ENCODE results near the gene TGDS.

The TGDS gene

GRCh38 chr13:94599877-94600276, 3.9 kb upstream of the TGDS start:
- DNase-seq: no peak

GRCh38 chr13:94598281-94598680, 2.3 kb upstream of the TGDS start:
- DNase-seq: no peak

DNA sequence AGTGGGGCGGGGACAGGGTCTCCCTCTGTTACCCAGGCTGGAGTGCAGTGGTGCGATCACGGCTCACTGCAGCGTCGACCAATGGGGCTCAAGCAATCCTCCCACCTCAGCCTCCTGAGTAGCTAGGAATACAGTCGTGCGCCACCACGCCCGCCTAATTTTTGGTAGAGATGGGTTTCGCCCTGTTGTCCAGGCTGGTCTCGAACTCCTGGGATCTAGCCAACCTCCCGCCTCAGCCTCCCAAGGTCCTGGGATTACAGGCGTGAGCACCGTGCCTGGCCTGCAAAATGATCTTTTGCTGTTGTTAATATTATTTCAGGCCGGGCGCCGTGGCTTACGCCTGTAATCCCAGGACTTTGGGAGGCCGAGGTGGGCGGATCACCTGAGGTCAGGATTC, 621 bp upstream of the TGDS start:
- DNase-seq: no peak

GRCh38 chr13:94595001-94595949, 677 bp downstream of the TGDS start:
- DNase-seq: peak; percentile 20

DNA sequence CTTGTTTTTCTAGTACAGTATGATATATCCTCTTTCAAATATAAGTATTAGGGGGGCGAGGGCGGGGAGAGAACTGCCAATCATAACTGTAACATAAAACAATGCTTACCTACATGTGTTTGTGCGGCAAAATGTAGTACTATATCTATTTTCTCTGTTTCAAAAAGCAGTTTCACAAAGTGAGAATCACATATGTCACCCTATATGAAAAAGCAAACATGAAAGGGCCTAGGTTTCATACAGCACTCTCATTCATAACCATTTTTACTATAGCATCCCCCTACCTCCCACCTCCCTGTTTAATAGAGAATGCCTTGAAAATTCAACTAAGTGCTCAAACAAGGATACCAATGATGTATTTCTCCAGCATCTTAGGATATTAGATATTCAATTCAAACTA, 5.2 kb downstream of the TGDS start:
- DNase-seq: no peak

- no peak for DNase-seq
Measured at GRCh38 chr13:94588541-94588940, 7.4 kb downstream of the TGDS start.

- no peak for DNase-seq
Measured at GRCh38 chr13:94586371-94586770, 9.6 kb downstream of the TGDS start.

- DNase-seq: no peak
Measured at GRCh38 chr13:94585543-94586101, 10.3 kb downstream of the TGDS start.

DNA sequence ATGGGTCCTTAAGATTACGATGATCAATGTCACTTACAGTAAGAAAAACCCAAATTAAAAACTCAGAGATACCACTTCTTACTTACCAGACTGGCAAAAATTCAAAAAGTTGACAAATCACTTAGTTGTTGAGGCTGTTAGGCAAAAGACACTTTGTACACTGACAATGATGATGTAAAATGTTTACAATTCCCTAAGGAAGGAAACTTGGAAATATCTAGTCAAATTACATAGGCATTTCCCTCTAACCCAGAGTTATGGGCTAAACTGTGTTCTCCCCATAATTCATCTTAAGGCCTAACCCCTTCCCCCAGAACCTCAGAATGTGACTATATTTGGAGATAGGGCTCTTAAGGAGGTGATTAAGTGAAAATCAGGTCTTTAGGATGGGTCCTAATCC, 12.0 kb downstream of the TGDS start:
- no peak for DNase-seq

- DNase-seq: no peak
Measured at GRCh38 chr13:94579063-94579462, 16.9 kb downstream of the TGDS start.

GRCh38 chr13:94569615-94570014, 26.3 kb downstream of the TGDS start:
- no peak for DNase-seq

DNA sequence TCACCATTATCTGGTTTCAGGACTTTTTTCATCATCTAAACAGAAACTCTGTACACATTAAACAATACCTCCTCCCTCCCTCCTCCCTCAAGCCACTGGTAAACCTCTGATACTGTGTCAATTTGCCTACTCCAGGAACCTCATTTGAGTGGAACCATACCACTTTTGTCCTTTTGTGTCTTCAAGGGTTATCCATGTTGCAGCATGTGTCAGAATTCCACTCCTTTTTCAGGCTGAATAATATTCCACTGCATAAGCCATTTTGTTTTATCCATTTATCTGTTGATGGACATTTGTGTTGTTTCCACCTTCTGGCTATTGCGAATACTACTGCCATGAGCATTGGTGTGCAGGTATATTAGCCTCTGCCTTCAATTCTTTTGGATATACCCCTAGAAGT, 27.5 kb downstream of the TGDS start:
- DNase-seq: no peak

- DNase-seq: no peak
Measured at GRCh38 chr13:94567581-94567980, 28.4 kb downstream of the TGDS start.

- DNase-seq: no peak
Measured at GRCh38 chr13:94561126-94561525, 34.8 kb downstream of the TGDS start.

- no peak for DNase-seq
Measured at GRCh38 chr13:94560116-94560515, 35.8 kb downstream of the TGDS start.

DNA sequence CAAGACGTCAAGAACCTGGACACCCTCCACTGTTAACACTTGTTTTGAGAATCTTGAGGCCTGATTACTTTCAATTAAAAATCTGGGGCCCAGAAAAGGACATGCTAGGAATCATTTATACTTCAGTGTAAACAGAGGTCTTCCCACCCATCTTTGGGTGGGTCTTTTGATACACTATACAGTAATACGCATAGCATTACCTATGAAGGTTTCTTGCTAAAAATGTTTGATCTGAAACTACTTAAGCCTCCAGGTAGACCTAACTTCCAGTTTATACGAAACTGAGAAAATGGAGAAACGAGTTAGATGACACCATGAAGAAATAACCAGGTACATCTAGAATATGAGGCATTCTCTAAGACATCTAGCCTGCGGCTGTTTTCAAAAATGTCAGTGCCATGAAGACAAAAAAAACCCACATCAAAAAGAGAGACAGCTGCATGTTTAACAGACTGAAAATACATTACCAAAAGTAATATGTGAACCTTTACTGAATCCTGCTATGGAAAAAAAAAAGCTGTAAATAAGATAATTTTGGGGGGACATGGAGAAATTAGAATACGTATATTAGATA, 36.6 kb downstream of the TGDS start:
- peak; percentile 8 for DNase-seq

DNA sequence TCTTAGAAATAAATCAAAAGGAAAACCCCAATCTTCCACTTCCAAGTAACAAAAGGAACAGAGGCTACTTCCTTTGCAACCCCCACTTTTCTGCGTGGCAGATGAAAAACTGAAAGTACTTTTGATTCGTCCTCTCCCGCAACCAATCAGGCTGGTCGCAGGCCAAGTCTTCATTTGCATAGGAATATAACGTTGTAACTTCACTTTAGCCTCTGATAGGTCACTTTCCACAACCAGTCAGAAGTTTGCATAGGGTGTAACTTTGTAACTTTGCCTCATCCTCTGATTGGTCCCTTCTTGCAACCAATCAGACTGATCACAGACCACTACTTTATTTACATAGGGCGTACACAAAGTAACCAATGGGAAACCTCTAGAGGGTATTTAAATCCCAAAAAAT, 37.2 kb downstream of the TGDS start:
- peak; percentile 30 for DNase-seq

DNA sequence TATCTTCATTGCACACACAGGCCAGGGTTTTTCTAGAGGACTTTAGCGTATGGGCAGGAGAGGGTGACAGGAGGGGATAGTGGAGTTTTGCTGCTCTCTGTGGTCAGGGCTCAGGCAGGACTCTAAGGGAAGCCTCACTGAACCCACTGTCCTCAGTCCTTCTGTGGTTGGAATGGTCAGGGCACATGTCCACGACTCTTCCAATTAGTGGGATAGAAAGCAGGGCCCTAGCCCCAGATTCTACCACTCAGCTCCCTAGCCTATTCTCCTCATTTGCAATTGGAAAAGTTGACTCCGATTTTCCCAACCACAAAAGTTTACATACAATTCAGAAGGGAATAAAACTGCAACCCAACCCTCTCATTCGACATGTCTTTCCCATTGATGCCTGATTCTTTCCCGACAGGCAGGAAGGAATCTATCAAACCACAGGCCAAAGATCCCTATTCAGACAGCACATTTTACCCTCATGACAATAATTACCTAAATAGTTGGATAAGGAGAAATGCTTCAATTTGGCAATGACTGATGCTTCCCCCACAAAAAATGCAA, 38.2 kb downstream of the TGDS start:
- DNase-seq: no peak

DNA sequence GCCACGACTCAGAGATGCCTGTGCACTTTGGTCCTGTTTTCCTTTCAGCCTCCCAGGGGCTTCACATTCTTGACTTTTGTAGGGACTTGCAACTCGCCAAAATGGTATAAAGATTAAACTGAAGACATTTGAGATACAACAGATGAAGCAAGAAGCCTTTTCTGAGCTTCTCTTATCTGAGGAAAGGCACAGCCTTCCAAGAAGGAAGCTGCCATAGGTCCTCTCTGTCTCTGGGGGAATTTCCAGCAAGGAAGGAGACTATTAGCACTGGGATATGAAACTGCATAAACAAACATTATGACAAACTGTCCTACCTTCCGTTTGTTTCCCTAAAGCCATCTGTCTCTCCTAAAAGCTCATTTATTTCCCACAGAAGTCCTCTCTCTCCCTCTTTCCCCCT, 39.3 kb downstream of the TGDS start:
- no peak for DNase-seq

GRCh38 chr13:94556041-94556440, 39.9 kb downstream of the TGDS start:
- no peak for DNase-seq

- no peak for DNase-seq
Measured at GRCh38 chr13:94553766-94554165, 42.2 kb downstream of the TGDS start.

GRCh38 chr13:94552095-94552494, 43.9 kb downstream of the TGDS start:
- no peak for DNase-seq

GRCh38 chr13:94550062-94550738, 45.8 kb downstream of the TGDS start:
- DNase-seq: no peak

Data from CD4-positive, alpha-beta T cell treated with Interleukin-12 subunit alpha and Interleukin-12 subunit beta, for 1 hour (primary cell).